Cerebellar nuclear complex (tissue), 1 donor: ENCODE data around the gene IREB2.
A peak's percentile ranks its signal among the peaks of the same experiment; 100 is the strongest.
"Not testable (repeated sequence)": the region's sequence is repeated elsewhere in the genome, so short reads cannot be mapped to it uniquely, and the experiment has no call there.

Source experiments
- DNase-seq, 2 experiments: peaks; one replicate each; lab custom pipeline; 2025; lab: John Stamatoyannopoulos, UW

IREB2 gene

DNA sequence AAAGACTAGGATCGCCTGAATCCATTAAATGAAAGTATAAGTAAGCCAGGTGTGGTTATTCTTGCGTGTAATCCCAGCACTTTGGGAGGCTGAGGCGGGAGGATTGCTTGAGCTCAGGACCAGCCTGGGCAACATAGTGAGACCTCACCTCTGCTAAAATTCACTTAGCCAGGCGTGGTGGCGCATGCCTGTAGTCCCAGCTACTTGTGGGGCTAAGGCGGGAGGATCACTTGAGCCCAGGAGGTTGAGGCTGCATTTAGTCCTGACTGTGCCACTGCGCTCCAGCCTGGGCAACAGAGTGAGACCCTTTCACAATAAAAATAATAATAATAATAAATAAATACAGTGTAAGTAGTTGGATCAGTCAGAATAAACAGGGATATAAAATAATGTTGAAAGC is 43.9 kb downstream of the IREB2 start:
- no peak for DNase-seq

DNA sequence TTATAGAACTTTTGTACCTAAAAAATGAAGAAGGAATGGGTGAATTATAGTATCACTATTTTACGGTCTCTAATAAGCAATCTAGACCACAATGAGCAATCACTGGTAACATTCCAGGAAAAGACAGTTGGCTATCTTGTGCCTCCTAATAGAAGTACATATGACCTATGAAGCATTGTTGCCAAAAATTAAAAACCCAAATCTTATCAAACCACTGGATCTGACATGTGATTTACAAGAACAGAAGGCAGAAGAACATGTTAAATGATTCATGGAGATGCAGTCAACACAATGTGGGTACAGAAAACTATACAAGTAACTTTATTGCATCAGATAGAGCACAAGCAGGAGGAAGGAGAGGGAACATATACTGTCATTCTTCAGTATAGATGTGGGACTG is 54.9 kb downstream of the IREB2 start:
- DNase-seq = no peak

- DNase-seq = no peak
Measured at GRCh38 chr15:78501857-78502256, 63.8 kb downstream of the IREB2 start.

DNA sequence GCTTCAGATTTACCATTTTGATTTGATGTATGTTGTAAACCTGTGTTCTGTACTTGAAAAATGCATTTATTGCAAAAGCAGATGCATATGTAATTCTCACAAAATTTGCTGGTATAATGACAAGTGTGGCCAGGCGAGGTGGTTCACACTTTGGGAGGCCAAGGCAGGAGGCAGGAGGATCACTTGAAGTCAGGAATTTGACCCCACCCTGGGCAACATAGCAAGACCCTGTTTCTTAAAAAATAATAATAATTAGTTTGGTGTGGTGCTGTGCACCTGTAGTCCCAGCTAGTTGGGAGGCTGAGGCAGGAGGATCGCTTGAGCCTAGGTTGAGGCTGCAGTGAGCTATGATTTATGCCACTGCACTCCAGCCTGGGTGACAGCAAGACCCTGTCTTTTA is 64.6 kb downstream of the IREB2 start:
- DNase-seq = no peak

DNA sequence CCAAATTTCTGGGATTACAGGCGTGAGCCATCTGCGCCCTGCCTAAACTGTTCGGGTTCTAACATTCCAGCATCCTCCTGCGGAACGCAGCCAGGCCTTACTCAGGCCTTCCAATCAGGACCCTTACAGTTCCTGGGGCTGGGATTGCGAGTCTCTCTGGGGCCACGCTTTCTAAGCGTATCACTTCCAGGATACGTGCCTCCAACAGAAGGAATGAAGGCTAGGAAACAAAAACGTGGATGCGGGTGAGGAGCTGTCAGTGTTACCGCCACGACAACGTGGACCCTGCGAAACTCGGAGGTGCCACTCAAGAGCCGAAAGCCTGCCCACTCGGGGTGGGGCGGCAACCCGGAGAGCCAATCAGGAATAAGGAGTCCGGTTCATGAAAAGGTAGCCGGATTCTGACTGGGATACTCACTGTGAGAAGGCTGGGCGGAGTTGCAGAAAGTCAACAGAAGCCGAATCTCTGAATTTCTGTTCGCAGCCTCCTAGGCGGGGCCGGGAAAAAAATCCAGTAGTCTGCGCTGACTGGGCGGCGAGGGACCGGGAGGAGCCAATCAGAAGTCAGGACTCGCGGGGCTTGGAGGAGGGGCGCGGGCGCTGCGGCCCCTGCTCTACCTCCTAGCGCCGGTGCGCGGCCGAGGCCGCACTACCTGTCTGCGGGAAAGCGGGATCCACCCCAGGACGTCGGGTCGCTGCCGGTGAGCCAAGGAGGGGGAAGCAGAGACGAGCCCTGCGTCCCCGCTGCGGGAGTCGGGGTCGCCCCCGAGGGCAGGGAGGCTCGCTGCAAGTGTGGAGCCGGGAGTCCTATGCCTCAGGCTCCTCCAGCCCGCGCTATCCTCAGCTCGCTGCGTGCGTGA is 69.2 kb downstream of the IREB2 start, which contains the start of gene HYKK:
Gene HYKK (plus strand): TSS at position 607 of the 860 bp plus-strand sequence. CDS start 5,512 bp downstream, outside the sequence.
- peak; percentile 91 to 98 for DNase-seq

- no peak for DNase-seq
Measured at GRCh38 chr15:78507831-78508160, 69.8 kb downstream of the IREB2 start.

GRCh38 chr15:78508272-78508671 is 70.3 kb downstream of the IREB2 start:
- DNase-seq = no peak

DNA sequence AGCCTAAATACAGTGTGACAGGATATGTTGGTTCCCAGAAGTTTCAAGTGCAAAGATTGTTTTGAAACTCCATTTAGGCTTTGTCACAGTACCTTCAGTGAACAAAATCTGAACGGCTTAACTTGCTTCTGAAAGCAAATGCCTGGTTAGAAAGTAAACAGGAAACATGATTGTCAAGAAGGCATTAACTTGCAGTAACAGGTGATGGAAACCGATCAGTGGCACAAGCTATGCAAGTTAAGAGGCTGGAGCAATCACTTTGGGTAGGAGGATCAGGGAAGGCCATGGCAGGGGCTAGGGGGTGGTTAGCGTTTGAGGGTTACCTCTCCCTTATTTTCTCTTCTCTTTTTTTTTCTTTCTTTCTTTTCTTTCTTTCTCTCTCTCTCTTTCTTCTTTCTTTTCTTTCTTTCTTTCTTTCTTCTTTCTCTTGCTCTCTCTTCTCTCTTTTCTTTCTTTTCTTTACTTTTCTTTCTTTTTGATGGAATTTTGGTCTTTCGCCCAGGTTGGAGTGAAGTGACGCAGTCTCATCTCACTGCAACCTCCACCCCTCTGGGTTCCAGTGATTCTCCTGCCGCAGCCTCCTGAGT is 71.8 kb downstream of the IREB2 start:
- no peak for DNase-seq

DNA sequence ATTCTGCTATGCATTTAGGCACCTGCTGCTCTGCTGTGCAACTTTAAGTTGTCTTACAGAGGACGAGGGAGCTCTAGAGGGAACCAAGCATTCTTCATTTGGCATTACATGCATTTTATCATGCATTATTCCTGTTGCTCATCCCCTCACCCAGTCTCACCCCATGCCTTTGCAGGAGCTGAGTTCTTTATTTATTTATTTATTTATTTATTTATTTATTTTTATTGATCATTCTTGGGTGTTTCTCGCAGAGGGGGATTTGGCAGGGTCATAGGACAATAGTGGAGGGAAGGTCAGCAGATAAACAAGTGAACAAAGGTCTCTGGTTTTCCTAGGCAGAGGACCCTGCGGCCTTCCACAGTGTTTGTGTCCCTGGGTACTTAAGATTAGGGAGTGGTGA is 82.0 kb downstream of the IREB2 start:
- not testable (repeated sequence) for DNase-seq

- DNase-seq = no peak
Measured at GRCh38 chr15:78524230-78524629, 86.2 kb downstream of the IREB2 start.

GRCh38 chr15:78527325-78527724 is 89.3 kb downstream of the IREB2 start:
- DNase-seq = no peak

- DNase-seq = no peak
Measured at GRCh38 chr15:78533331-78533730, 95.3 kb downstream of the IREB2 start.

GRCh38 chr15:78536134-78536533 is 98.1 kb downstream of the IREB2 start:
- no peak for DNase-seq

DNA sequence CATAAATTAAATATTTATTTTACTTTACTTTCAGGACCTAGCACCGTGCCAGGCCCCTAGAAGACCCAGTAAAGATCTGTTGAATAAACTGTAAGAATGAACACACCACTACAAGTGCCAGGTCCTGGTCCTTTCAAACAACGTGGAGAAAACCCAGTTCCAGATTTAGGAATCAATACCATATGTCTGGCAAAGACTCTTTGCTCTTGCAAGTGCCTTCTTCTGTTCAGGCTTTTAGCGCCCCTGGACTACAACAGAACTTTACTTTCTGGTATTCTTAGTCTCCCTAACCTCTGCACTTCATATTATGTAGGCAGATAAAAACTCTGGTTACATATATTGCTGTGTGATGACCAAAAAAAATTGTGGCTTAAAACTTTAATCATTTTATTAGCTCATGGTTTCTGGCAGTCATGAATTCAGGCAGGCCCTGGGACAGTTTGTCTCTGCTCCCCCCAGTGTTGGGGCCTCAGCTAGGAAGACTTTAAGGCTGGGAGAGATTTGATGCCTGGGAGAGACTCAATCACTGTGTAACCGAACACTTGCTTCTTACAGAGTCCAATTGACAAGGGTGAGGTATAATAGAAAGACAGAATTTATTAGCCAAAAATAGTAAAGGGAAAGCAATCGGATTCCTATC is 99.4 kb downstream of the IREB2 start:
- DNase-seq = no peak

- DNase-seq = no peak
Measured at GRCh38 chr15:78538358-78538757, 100.3 kb downstream of the IREB2 start.

GRCh38 chr15:78539464-78540140 is 101.6 kb downstream of the IREB2 start:
- DNase-seq = not testable (repeated sequence)

GRCh38 chr15:78540141-78540870 is 102.3 kb downstream of the IREB2 start, which contains the start of gene PSMA4:
PSMA4 (plus strand) TSS chr15:78540444; CDS start chr15:78541928, 1,484 bp downstream.
- DNase-seq = peak in 1 of 2 experiments; percentile 40

DNA sequence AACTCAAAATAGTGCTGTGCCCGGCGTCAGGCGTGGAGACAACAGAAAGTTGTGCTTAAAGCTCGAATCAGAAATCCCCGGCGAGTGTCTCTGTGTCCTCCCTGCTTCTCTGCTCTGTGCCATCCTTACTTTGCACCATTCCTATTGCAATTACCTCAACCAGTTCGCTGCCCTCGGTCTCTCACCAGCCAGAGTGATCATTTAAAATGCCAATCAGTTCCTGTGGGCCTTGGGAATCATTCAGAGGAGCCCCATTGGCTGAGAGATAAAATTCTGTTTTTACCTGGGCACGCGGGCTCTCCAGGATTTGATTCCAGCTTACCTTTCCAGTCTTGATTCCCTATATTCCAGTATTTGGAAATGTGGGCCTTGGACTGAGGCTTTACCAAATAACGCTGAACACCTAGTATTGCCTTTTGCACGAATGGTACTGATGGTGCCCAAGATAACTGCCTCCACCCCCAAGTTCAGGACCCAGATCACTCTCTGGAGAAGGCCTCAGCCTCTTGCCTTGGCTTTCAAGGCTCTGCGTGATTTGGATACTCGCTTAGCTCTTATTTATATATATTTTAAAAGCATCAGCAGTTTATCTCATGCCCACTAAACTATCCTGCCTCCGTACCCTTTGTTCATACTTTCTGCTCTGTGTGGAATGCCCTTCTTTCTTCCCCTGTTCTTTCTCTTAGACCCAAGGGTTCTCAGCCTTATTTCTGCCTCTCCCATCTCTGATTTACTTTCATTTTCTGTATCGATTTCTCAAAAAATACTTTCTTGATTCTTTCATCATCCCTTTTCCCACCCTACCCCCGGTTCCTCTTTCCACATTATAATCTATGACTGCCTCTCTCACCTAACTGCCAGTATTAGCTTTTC is 103.1 kb downstream of the IREB2 start:
- DNase-seq = no peak

DNA sequence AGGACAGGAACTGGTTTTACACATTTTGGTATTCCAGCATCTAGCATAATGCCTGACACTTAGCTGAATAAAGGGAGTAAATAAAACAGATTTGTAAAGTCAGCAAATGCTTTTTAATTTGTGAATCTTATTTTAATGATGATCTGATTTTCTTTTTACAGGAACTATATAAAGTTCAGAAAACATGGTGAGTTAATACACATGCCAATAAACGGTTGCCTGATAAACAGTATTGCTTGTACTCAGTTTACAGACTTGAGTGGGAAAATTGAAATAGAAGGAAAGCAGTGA is 103.7 kb downstream of the IREB2 start:
- DNase-seq = no peak

DNA sequence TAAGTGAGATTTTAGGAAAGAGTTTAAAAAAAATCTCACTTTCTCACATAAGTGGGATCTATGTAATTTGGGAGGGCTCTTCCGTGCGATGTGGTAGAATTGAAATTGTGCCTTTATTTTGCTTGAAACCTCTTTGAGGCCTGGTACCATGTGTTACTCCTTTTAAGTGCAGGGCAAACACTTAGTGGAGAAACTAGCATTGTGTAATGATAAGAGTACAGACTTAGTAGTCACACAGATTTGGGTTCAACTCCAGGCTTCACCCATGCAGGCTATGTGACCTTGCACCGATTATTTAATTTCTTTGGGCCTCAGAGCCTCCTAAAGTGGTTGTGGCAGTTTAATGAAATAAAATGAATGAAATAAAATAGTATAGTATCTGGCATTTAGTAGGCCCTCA is 104.6 kb downstream of the IREB2 start:
- DNase-seq = no peak

DNA sequence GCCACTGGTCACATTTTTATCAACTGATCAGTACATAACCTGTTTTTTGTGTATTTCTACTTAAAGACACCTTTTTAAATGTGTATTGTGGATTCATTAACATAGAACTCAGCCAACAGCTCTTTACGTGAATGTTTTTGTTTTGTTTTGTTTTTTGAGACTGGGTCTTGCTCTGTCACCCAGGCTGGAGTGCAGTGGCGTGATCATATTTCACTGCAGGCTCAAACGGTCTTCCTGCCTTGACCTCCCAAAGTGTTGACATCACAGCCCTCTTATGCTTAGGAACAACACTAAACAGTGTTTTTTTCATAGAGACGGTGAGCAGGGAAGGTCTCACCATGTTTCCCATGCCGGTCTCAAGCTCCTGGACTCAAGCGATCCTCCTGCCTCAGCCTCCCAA is 112.2 kb downstream of the IREB2 start:
- DNase-seq = no peak
